GM12878 (cell line): ENCODE data around the gene BRCA2. TPM values are rescaled to one million over a fixed set of nuclear protein-coding genes. Genes with fewer than 3 reads are reported as not detected.

ENCODE experiments used
- ATAC-seq: fragments of 200-7000 bp; cut with Tn5 transposase; 3 replicates; pipeline ENCODE4 v1.9.1; 2020; ENCODE audit warnings: mild to moderate bottlenecking, moderate library complexity
- BruUV-seq: library from RNA; stranded (reverse); fragments of 400-500 nt; replicated peaks from 2 replicates; lab custom pipeline; 2021; lab: Mats Ljungman, UMichigan
- CTCF ChIA-PET: fragments of 300-600 bp; sonication (Branson Sonifier 250); formaldehyde crosslinking; extraction: SDS; loops from one replicate; lab custom pipeline; 2021; ENCODE audit warnings: inconsistent platforms; lab: Yijun Ruan, JAX
- POLR2A ChIA-PET: fragments of 350-600 bp; formaldehyde crosslinking; extraction: SDS; loops from one replicate; lab custom pipeline; 2021; ENCODE audit warnings: inconsistent platforms; lab: Charles Lee
- RAD21 ChIA-PET: fragments of 300-600 bp; sonication (Branson Sonifier 250); formaldehyde crosslinking; loops from one replicate; lab custom pipeline; 2023; ENCODE audit warnings: antibody characterized with exemption; ENCODE audit not compliant: unreplicated experiment; lab: Charles Lee
- SMC1A ChIA-PET: fragments of 300-600 bp; sonication (Branson Sonifier 250); formaldehyde crosslinking; loops from one replicate; lab custom pipeline; 2023; ENCODE audit not compliant: unreplicated experiment, uncharacterized antibody; lab: Charles Lee
- DNase-seq: peaks from one replicate; pipeline ENCODE4 v3.0.0-alpha.2; 2011; ENCODE audit warnings: low read depth, low spot score
- FAIRE-seq: peaks from 3 replicates; lab custom pipeline; 2011; peaks lifted over from hg19 to GRCh38; lab: Jason Lieb, UNC
- H2AFZ ChIP-seq: 2 replicates; pipeline ENCODE4 v1.6.0; 2011; ENCODE audit warnings: low read depth, low read length, control low read depth; ENCODE audit not compliant: control insufficient read depth
- H3K27ac ChIP-seq: 2 replicates; pipeline ENCODE4 v1.5.1; 2011; ENCODE audit warnings: control low read depth; ENCODE audit not compliant: control insufficient read depth, insufficient read depth
- H3K27me3 ChIP-seq, 2 experiments: replicated peaks in 1 of 2; 2 replicates each; pipeline versions ENCODE4 v1.6.0 to v1.6.1; 2011; ENCODE audit warnings: low read length in 1 of 2; ENCODE audit not compliant: control insufficient read depth in 2 of 2, insufficient read depth in 2 of 2
- H3K36me3 ChIP-seq, 2 experiments: 2 replicates each; pipeline ENCODE4 v1.5.1; 2011; ENCODE audit warnings: low read length in 1 of 2; ENCODE audit not compliant: control insufficient read depth in 2 of 2, insufficient read depth in 2 of 2
- H3K4me1 ChIP-seq: 2 replicates; pipeline ENCODE4 v1.6.1; 2011; ENCODE audit warnings: mild to moderate bottlenecking, low read length, moderate library complexity, mixed read lengths; ENCODE audit not compliant: control insufficient read depth, insufficient read depth
- H3K4me2 ChIP-seq: 2 replicates; pipeline ENCODE4 v1.6.0; 2011; ENCODE audit warnings: control low read depth; ENCODE audit not compliant: control insufficient read depth, insufficient read depth
- H3K4me3 ChIP-seq: fragments of 200-600 bp; sonication (generic); 2 replicates; pipeline ENCODE4 v1.5.1; 2016
- H3K79me2 ChIP-seq: 2 replicates; pipeline ENCODE4 v1.6.0; 2011; ENCODE audit warnings: low read length; ENCODE audit not compliant: control insufficient read depth, insufficient read depth
- H3K9ac ChIP-seq: 2 replicates; pipeline ENCODE4 v1.8.0; 2011; ENCODE audit warnings: low read length, control low read depth, mixed read lengths; ENCODE audit not compliant: control insufficient read depth, insufficient read depth
- H3K9me3 ChIP-seq: replicated peaks from 3 replicates; pipeline ENCODE4 v1.5.1; 2011; ENCODE audit warnings: mild to moderate bottlenecking, low read length; ENCODE audit not compliant: control insufficient read depth, insufficient read depth
- H4K20me1 ChIP-seq: 2 replicates; pipeline ENCODE4 v1.6.0; 2011; ENCODE audit not compliant: control insufficient read depth, insufficient read depth
- EP300 ChIP-seq, 2 experiments: fragments of 150-350 bp in 1 of 2; IDR thresholded peaks; 2 replicates each; pipeline ENCODE4 v1.6.1; 2011 to 2012; ENCODE audit warnings: low read depth in 2 of 2, low read length in 2 of 2, borderline replicate concordance in 1 of 2, improper control_type of control experiment in 1 of 2, inconsistent platforms in 1 of 2; ENCODE audit not compliant: control insufficient read depth in 1 of 2
- ESRRA ChIP-seq: IDR thresholded peaks from 2 replicates; pipeline ENCODE4 v1.6.1; 2012; ENCODE audit warnings: mild to moderate bottlenecking, low read length, improper control_type of control experiment
- EZH2 ChIP-seq: IDR thresholded peaks from 2 replicates; pipeline ENCODE4 v1.6.1; 2012; ENCODE audit warnings: low read depth, mild to moderate bottlenecking, control low read depth, inconsistent platforms, low read length, borderline replicate concordance; ENCODE audit not compliant: control insufficient read depth
- NR2F1 ChIP-seq: fragments of 450-650 bp; conservative IDR thresholded peaks from 2 replicates; pipeline ENCODE4 v1.6.1; 2017; ENCODE audit warnings: mild to moderate bottlenecking
- RBBP5 ChIP-seq: fragments of 200-600 bp; sonication (generic); conservative IDR thresholded peaks from 2 replicates; pipeline ENCODE4 v1.6.1; 2016
- RUNX3 ChIP-seq: IDR thresholded peaks from 2 replicates; pipeline ENCODE4 v1.6.1; 2012; ENCODE audit warnings: low read length, inconsistent platforms
- SP1 ChIP-seq: IDR thresholded peaks from one replicate; pipeline ENCODE4 v1.6.1; 2011; ENCODE audit warnings: low read depth, low read length
- SUZ12 ChIP-seq: fragments of 200-600 bp; sonication (generic); IDR thresholded peaks from one replicate; pipeline ENCODE4 v1.6.1; 2018; ENCODE audit warnings: antibody characterized with exemption, mild to moderate bottlenecking; ENCODE audit not compliant: unreplicated experiment
- USF2 ChIP-seq: IDR thresholded peaks from 2 replicates; pipeline ENCODE4 v1.6.1; 2011; ENCODE audit warnings: low read depth, low read length, improper control_type of control experiment, borderline replicate concordance
- WGBS: methylation state at CpG from one replicate; pipeline ENCODE4 v1.1.6; 2016; ENCODE audit warnings: low lambda C conversion rate; ENCODE audit not compliant: insufficient replicate concordance, insufficient coverage; ENCODE audit errors: missing lambda C conversion rate; 5-methylcytosine and 5-hydroxymethylcytosine counted together
- in situ Hi-C: fragments of 300-500 bp; cut with MboI; formaldehyde crosslinking; loops from 9 replicates; pipeline ENCODE4 v1.14.3; 2018; ENCODE audit warnings: mixed read lengths
- intact Hi-C: fragments of 100-400 bp; cut with micrococcal nuclease; formaldehyde crosslinking; loops from one replicate; pipeline ENCODE4 v1.14.2; 2022; ENCODE audit not compliant: unreplicated experiment
- polyA plus RNA-seq, 11 experiments: library from polyadenylated mRNA; depleted of rRNA in 4 of 11; unstranded in 6 of 11; stranded (reverse) in 5 of 11; fragments of >200 nt; fragmentation: Nextera tagmentation in 4 of 11; fragmentation: Illumina TruSeq in 1 of 11; extraction: Ambion mirVana in 4 of 11; extraction: Trizol in 1 of 11; gene quantifications; 1 replicate in 1 of 11; 2 replicates in 10 of 11; pipeline versions ENCODE4 v1.2.1 to v1.2.3, GENCODE V29; 2011 to 2016; ENCODE audit warnings: inconsistent platforms in 2 of 11, missing spikeins in 2 of 11, low read depth in 1 of 11
- total RNA-seq, 4 experiments: library from RNA; depleted of rRNA in 3 of 4; stranded (reverse); fragments of >200 nt in 3 of 4; fragmentation: Illumina TruSeq in 1 of 4; extraction: Trizol in 1 of 4; gene quantifications; 2 replicates each; pipeline versions ENCODE4 v1.2.1 to v1.2.3, GENCODE V29; 2013 to 2021
- TF ChIP-seq, protein P1 (sequence below): fragments of 450-650 bp; IDR thresholded peaks from 2 replicates; pipeline ENCODE4 v1.6.1; 2017; ENCODE audit warnings: antibody characterized with exemption, mild to moderate bottlenecking, moderate library complexity
- TF ChIP-seq, protein P2 (sequence below): fragments of 450-650 bp; formaldehyde crosslinking; IDR thresholded peaks from 2 replicates; pipeline ENCODE4 v1.4.0; 2020; ENCODE audit warnings: mild to moderate bottlenecking, moderate library complexity

Gene BRCA2
- total and polyA plus RNA-seq, 10 of the 15 experiments (the other 5 are each of a cell fraction or from before 2014, with no cell fraction given): 7.6 to 42.2 (median 23.9) TPM

GRCh38 chr13:32370805-32371204, 55.5 kb downstream of the BRCA2 start (continued):
- TF ChIP-seq, protein P1, sequence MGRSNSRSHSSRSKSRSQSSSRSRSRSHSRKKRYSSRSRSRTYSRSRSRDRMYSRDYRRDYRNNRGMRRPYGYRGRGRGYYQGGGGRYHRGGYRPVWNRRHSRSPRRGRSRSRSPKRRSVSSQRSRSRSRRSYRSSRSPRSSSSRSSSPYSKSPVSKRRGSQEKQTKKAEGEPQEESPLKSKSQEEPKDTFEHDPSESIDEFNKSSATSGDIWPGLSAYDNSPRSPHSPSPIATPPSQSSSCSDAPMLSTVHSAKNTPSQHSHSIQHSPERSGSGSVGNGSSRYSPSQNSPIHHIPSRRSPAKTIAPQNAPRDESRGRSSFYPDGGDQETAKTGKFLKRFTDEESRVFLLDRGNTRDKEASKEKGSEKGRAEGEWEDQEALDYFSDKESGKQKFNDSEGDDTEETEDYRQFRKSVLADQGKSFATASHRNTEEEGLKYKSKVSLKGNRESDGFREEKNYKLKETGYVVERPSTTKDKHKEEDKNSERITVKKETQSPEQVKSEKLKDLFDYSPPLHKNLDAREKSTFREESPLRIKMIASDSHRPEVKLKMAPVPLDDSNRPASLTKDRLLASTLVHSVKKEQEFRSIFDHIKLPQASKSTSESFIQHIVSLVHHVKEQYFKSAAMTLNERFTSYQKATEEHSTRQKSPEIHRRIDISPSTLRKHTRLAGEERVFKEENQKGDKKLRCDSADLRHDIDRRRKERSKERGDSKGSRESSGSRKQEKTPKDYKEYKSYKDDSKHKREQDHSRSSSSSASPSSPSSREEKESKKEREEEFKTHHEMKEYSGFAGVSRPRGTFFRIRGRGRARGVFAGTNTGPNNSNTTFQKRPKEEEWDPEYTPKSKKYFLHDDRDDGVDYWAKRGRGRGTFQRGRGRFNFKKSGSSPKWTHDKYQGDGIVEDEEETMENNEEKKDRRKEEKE: no peak
- TF ChIP-seq NR2F1 (no peak), RBBP5 (no peak), EZH2 (no peak)

- Histone ChIP-seq H3K9me3 (no peaks in the 10 kb centered on the region; the same call in 2 of the 3 replicates), H3K27ac (no peak overlapping the region), H3K27me3 (no peaks in the 10 kb centered on the region), H3K9ac (no peak overlapping the region), H3K4me2 (no peak overlapping the region), H2AFZ (no peak overlapping the region), H3K4me3 (no peak overlapping the region), H3K4me1 (no peaks in the 10 kb centered on the region), H3K79me2 (no peaks in the 10 kb centered on the region), H4K20me1 (no peaks in the 10 kb centered on the region), H3K36me3 (peaks cover 4 to 8% of the 10 kb centered on the region in 2 experiments)
- BruUV-seq: no TSS peak
- in situ Hi-C loops (no loop called here), intact Hi-C loops (no loop called here)
- no peak for DNase-seq
- CTCF ChIA-PET: interaction anchor here (0.6 to 2.3 kb wide), 7 partner anchors 38 to 1348 kb away, joined by 3 to 10 read pairs (median 5); no protein-coding TSS in a partner anchor
- POLR2A ChIA-PET: no interaction called here
- WGBS: 87% methylated on average over 13 of the region's 13 CpGs
- no peak for ATAC-seq
- RAD21 ChIA-PET: interaction anchor here (0.6 to 1.4 kb wide), 2 partner anchors 204 to 206 kb away, joined by 3 to 7 read pairs; no protein-coding TSS in a partner anchor
- no peak for FAIRE-seq
- SMC1A ChIA-PET: interaction anchor here (0.9 to 1.5 kb wide), 5 partner anchors 12 to 205 kb away, joined by 3 to 5 read pairs (median 4); partner anchors contain the start of gene N4BP2L2
- TF ChIP-seq SP1: no peak
- no peak for TF ChIP-seq EP300 (IDR thresholded peaks at IDR 0.05; ENCODE audit: borderline replicate concordance in 1 of 2, control insufficient read depth in 1 of 2, low read depth in 2 of 2, low read length in 2 of 2)
- TF ChIP-seq, protein P2, sequence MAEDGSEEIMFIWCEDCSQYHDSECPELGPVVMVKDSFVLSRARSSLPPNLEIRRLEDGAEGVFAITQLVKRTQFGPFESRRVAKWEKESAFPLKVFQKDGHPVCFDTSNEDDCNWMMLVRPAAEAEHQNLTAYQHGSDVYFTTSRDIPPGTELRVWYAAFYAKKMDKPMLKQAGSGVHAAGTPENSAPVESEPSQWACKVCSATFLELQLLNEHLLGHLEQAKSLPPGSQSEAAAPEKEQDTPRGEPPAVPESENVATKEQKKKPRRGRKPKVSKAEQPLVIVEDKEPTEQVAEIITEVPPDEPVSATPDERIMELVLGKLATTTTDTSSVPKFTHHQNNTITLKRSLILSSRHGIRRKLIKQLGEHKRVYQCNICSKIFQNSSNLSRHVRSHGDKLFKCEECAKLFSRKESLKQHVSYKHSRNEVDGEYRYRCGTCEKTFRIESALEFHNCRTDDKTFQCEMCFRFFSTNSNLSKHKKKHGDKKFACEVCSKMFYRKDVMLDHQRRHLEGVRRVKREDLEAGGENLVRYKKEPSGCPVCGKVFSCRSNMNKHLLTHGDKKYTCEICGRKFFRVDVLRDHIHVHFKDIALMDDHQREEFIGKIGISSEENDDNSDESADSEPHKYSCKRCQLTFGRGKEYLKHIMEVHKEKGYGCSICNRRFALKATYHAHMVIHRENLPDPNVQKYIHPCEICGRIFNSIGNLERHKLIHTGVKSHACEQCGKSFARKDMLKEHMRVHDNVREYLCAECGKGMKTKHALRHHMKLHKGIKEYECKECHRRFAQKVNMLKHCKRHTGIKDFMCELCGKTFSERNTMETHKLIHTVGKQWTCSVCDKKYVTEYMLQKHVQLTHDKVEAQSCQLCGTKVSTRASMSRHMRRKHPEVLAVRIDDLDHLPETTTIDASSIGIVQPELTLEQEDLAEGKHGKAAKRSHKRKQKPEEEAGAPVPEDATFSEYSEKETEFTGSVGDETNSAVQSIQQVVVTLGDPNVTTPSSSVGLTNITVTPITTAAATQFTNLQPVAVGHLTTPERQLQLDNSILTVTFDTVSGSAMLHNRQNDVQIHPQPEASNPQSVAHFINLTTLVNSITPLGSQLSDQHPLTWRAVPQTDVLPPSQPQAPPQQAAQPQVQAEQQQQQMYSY: no peak
- TF ChIP-seq RUNX3: no peak
- TF ChIP-seq ESRRA: no peak
- TF ChIP-seq SUZ12: no peak
- no peak for TF ChIP-seq USF2
Measured at GRCh38 chr13:32376642-32377415, 61.5 kb downstream of the BRCA2 start.
